Effector memory CD4-positive, alpha-beta T cell (primary cell): Measurements from ENCODE around the gene SRR.

Experiments
- DNase-seq, 3 donors: peaks; one replicate each; pipeline ENCODE4 v3.0.0-alpha.2; 2020
- H3K27ac ChIP-seq: 2 replicates; pipeline ENCODE4 v1.7.0; 2013; ENCODE audit warnings: mild to moderate bottlenecking, low read length, moderate library complexity; ENCODE audit not compliant: insufficient read depth, poor library complexity, severe bottlenecking
- H3K27me3 ChIP-seq: replicated peaks from 2 replicates; pipeline ENCODE4 v1.7.0; 2013; ENCODE audit warnings: mild to moderate bottlenecking, low read length; ENCODE audit not compliant: insufficient read depth, control insufficient read depth, poor library complexity, severe bottlenecking
- H3K36me3 ChIP-seq: 2 replicates; pipeline ENCODE4 v1.7.0; 2013; ENCODE audit warnings: mild to moderate bottlenecking, low read length, moderate library complexity; ENCODE audit not compliant: control insufficient read depth, insufficient read depth
- H3K4me1 ChIP-seq: 2 replicates; pipeline ENCODE4 v1.7.0; 2013; ENCODE audit warnings: low read length, mild to moderate bottlenecking; ENCODE audit not compliant: control insufficient read depth, insufficient read depth, poor library complexity, severe bottlenecking
- H3K4me3 ChIP-seq: 2 replicates; pipeline ENCODE4 v1.7.0; 2013; ENCODE audit warnings: low read length, low read depth, mild to moderate bottlenecking; ENCODE audit not compliant: insufficient read depth, poor library complexity, severe bottlenecking
- H3K9me3 ChIP-seq: 2 replicates; pipeline ENCODE4 v1.7.0; 2013; ENCODE audit warnings: mild to moderate bottlenecking, low read length, moderate library complexity; ENCODE audit not compliant: control insufficient read depth

The SRR gene

GRCh38 chr17:2266865-2267228, 36.9 kb upstream of the SRR start:
- H3K27me3 ChIP-seq, result no peaks in the 10 kb centered on the region
- H3K9me3 ChIP-seq, result no peaks in the 10 kb centered on the region
- peak overlapping the region; percentile 12 for H3K4me3 ChIP-seq
- no peaks in the 10 kb centered on the region for H3K36me3 ChIP-seq
- peak overlapping the region; percentile 85 for H3K27ac ChIP-seq
- no peak for DNase-seq
- peaks cover 55% of the 10 kb centered on the region for H3K4me1 ChIP-seq

DNA sequence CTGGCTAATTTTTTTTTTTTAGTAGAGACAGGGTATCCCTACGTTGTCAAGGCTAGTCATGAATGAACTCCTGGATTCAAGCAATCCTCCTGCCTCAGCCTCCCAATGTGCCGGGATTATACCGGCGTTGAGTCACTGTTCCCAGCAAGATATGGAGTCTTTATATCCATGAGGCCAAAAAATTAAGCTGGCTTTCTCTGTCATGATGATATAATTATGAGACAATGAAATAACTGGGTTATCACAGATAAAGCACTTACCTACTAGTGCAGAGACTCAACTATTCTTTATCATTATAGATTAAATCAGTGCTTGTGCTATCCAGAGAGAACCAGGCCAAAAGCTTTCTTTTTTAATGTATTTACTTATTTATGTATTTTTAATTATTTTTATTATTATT, 36.4 kb upstream of the SRR start:
- Histone ChIP-seq H3K27me3 (no peaks in the 10 kb centered on the region), H3K36me3 (no peaks in the 10 kb centered on the region), H3K4me3 (no peak overlapping the region), H3K9me3 (no peaks in the 10 kb centered on the region), H3K27ac (peak overlapping the region; percentile 85), H3K4me1 (peaks cover 49% of the 10 kb centered on the region)
- no peak for DNase-seq

GRCh38 chr17:2271985-2272702, 31.6 kb upstream of the SRR start:
- Histone ChIP-seq H3K4me1 (peaks cover 11% of the 10 kb centered on the region), H3K36me3 (no peaks in the 10 kb centered on the region)

DNA sequence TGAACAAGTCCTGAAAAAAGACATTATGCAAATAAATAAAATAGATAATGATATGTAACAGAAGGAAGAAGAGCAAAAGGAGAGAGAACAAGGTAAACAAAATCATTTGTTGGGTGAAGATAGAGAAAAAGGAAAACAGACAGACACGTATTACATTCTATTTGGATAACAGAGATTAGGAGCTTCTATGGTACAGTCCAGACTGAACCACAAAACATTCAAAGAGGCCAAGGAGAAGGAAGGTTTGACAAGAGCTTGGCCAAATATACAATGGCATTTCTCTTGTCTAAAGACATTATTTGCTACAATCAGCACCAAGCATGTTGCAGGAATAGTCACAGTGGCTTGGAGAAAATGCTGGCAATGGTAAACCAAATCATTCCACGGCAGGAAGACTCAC, 29.3 kb upstream of the SRR start:
- H3K36me3 ChIP-seq, result peaks cover 9% of the 10 kb centered on the region
- no peaks in the 10 kb centered on the region for H3K27me3 ChIP-seq
- H3K4me1 ChIP-seq, result no peaks in the 10 kb centered on the region
- no peak overlapping the region for H3K4me3 ChIP-seq
- no peak overlapping the region for H3K27ac ChIP-seq
- no peaks in the 10 kb centered on the region for H3K9me3 ChIP-seq
- DNase-seq, result no peak

More at GRCh38 chr17:2271985-2272702, 31.6 kb upstream of the SRR start:
- Histone ChIP-seq H3K27ac (no peak overlapping the region), H3K9me3 (no peaks in the 10 kb centered on the region), H3K4me3 (no peak overlapping the region), H3K27me3 (no peaks in the 10 kb centered on the region)
- no peak for DNase-seq

GRCh38 chr17:2275722-2276121, 28.0 kb upstream of the SRR start:
- no peaks in the 10 kb centered on the region for H3K9me3 ChIP-seq
- H3K27me3 ChIP-seq, result no peaks in the 10 kb centered on the region
- H3K4me1 ChIP-seq, result no peaks in the 10 kb centered on the region
- no peak overlapping the region for H3K4me3 ChIP-seq
- no peak overlapping the region for H3K27ac ChIP-seq
- DNase-seq, result no peak
- peaks cover 18% of the 10 kb centered on the region for H3K36me3 ChIP-seq

DNA sequence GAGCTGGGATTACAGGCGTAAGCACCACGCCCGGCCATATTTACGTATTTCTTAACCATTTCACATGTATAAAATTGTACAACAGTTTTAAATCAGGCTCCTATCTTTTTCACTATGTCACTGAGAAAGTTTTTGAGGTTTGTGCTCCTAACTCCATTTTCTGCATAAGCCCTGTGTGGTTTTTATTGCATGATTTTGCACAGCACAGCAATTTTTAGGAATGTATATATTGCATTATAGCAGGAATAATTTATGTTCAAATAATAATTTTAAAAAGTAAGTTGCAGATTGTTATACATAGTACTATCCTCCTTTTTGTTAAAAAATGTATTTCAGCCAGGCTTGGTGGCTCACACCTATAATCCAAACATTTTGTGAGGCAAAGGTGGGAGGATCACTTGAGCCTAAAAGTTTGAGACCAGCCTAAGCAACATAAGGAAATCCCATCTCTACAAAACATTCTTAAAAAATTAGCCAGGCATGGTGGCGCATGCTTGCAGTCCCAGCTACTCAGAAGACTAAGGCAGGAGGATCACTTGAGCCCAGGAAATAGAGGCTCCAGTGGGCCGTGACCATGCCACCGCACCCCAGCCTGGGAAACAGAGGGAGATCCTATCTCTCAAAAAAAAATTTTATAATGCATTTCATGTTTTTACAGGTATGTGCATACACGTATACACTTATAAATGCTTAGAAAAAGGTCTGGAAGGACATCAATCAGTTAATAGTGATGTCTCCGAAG, 26.1 kb upstream of the SRR start:
- Histone ChIP-seq H3K4me1 (no peaks in the 10 kb centered on the region), H3K27me3 (no peaks in the 10 kb centered on the region), H3K9me3 (no peaks in the 10 kb centered on the region), H3K36me3 (peaks cover 36% of the 10 kb centered on the region), H3K27ac (no peak overlapping the region), H3K4me3 (no peak overlapping the region)
- DNase-seq, result no peak

GRCh38 chr17:2279707-2280106, 24.0 kb upstream of the SRR start:
- no peaks in the 10 kb centered on the region for H3K9me3 ChIP-seq
- DNase-seq, result no peak
- no peak overlapping the region for H3K27ac ChIP-seq
- H3K4me1 ChIP-seq, result no peaks in the 10 kb centered on the region
- H3K4me3 ChIP-seq, result no peak overlapping the region
- no peaks in the 10 kb centered on the region for H3K27me3 ChIP-seq
- H3K36me3 ChIP-seq, result peaks cover 52% of the 10 kb centered on the region

GRCh38 chr17:2282297-2282873, 21.4 kb upstream of the SRR start:
- H3K36me3 ChIP-seq, result peaks cover 61% of the 10 kb centered on the region

DNA sequence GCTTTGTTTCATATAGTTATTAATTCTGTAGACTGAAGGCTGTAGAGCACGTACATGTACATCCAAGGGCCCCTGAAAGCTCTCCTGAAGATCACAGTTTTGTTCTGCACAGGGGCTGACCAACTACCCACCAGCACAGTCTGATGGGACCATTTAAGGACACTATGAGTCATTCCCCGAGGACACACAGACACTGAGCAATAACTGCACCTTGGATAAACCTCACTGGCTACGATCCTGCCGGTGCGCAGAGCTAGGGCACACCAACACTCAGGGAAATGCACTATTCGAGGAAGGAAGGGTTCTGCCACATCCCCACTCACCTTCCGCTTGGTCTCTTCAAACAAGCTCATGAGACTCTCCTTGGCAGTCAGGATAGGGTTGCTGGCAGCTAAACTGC, 20.4 kb upstream of the SRR start:
- Histone ChIP-seq H3K27me3 (no peaks in the 10 kb centered on the region), H3K36me3 (peaks cover 66% of the 10 kb centered on the region), H3K4me3 (no peak overlapping the region), H3K27ac (no peak overlapping the region), H3K9me3 (no peaks in the 10 kb centered on the region), H3K4me1 (no peaks in the 10 kb centered on the region)
- DNase-seq, result no peak

More at GRCh38 chr17:2282297-2282873, 21.4 kb upstream of the SRR start:
- Histone ChIP-seq H3K4me3 (no peak overlapping the region), H3K27ac (peak overlapping the region; percentile 37), H3K4me1 (no peaks in the 10 kb centered on the region), H3K27me3 (no peaks in the 10 kb centered on the region), H3K9me3 (no peaks in the 10 kb centered on the region)
- no peak for DNase-seq

DNA sequence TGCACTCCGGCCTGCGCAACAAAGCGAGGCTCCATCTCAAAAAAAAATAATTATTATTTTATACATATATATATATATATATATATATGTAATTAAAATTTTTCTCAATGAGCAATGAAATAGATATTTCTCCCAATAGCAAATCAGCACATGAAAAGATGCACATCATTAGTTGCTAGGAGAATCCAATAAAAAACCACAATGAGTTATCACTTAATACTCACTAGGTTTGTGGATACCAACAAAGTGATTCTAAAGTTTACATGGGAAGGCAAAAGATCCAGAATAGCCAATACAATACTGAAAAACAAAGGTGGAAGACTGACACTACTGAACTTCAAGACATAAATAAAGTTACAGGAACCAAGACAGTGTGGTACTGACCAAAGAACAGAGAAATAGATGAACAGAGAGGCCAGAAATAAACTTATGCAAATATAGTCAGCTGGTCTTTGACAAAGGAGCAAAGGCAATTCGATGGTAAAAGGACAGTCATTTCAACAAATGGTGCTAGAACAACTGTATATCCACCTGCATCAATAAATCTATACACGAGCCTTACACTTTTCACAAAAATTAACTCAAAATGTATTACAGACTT, 13.8 kb upstream of the SRR start:
- DNase-seq, result no peak
- Histone ChIP-seq H3K4me3 (no peak overlapping the region), H3K4me1 (no peaks in the 10 kb centered on the region), H3K36me3 (peaks cover 65% of the 10 kb centered on the region), H3K27ac (no peak overlapping the region), H3K27me3 (no peaks in the 10 kb centered on the region), H3K9me3 (no peaks in the 10 kb centered on the region)
